VCaP (cell line): ENCODE measurements around the gene C1QTNF9.

Source experiments
- H3K27ac ChIP-seq: fragments of 450-650 bp; 2 replicates; pipeline ENCODE4 v1.5.1; 2017
- CTCF ChIP-seq: fragments of 450-650 bp; conservative IDR thresholded peaks from 2 replicates; pipeline ENCODE4 v1.5.1; 2017; ENCODE audit warnings: mild to moderate bottlenecking, moderate library complexity

Gene C1QTNF9

DNA sequence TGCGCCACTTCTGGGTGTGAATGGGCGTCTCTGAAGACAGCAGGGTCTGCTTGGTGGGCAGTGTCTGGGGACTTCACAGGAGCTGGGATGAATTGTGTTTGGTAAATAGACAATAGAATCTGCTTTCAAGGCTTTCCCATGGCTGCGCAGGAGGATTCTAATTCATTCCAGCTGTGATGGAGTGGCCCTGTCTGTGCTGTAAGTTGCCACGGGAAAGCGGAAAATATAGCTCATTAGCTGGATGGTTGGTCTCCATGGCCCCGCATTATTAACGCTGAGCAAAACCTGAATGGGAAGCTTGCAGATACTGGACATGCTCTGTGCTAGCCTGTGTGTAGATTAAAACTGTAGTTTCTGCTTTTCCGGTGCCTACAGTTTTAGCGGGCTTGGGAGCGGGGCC lies 15.6 kb upstream of the C1QTNF9 start:
- no peak overlapping the region for H3K27ac ChIP-seq
- no peak for TF ChIP-seq CTCF

DNA sequence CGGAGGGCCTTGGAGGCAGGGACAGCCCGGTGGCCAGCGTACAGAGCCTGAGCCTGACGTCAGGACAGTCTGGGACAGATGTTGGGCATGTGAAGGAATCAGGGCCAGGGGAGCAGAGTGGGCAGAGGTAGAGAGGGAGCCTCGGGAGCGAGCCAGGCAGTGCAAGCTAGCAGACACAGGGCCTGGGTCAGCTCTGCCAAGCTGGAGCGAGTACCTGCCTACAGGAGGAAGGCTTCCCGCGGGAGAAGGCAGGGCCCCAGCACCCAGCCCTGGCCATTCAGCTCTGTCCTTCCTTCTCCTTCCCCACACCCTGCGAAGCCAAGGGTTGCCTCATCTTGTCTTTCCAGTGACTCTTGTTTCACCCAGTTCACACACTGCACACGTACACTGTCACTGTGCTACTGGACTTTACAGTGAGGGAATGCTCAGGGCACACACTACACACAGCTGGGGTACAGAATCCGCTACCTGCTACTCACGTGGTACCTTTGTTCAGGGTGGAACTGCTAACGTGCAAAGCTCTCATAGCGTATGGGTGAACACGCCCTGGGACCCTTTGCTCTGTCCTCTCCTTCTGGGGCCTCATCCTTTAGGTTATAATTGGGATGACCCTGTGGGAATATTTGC lies 9.8 kb upstream of the C1QTNF9 start:
- no peak for TF ChIP-seq CTCF
- no peak overlapping the region for H3K27ac ChIP-seq

GRCh38 chr13:24301434-24301833 lies 7.9 kb upstream of the C1QTNF9 start:
- H3K27ac ChIP-seq, result no peak overlapping the region
- TF ChIP-seq CTCF, result no peak

- no peak for TF ChIP-seq CTCF
- H3K27ac ChIP-seq, result no peak overlapping the region
These were observed 7.5 kb upstream of the C1QTNF9 start for GRCh38 chr13:24301911-24302310.

GRCh38 chr13:24304620-24305019 lies 4.8 kb upstream of the C1QTNF9 start:
- no peak overlapping the region for H3K27ac ChIP-seq
- no peak for TF ChIP-seq CTCF

GRCh38 chr13:24306632-24307031 lies 2.7 kb upstream of the C1QTNF9 start:
- no peak for TF ChIP-seq CTCF

GRCh38 chr13:24307211-24308067 lies 1.9 kb upstream of the C1QTNF9 start:
- H3K27ac ChIP-seq, result peak overlapping the region; percentile 31; the same call in 1 of the 2 replicates
- no peak for TF ChIP-seq CTCF

More at GRCh38 chr13:24306632-24307031, 2.7 kb upstream of the C1QTNF9 start:
- no peak overlapping the region; the same call in 1 of the 2 replicates for H3K27ac ChIP-seq
